SU-DHL-6 (cell line): Measurements from ENCODE around the gene SYT13.

Experiments
- H2AFZ ChIP-seq: fragments of 200-600 bp; sonication (generic); 2 replicates; pipeline ENCODE4 v1.6.1; 2014; ENCODE audit warnings: low read depth, mild to moderate bottlenecking, moderate library complexity, mixed read lengths, antibody characterized with exemption, low read length; ENCODE audit not compliant: severe bottlenecking
- H3F3A ChIP-seq: fragments of 200-600 bp; shearing (Covaris generic); 2 replicates; pipeline ENCODE4 v1.6.0; 2016; ENCODE audit warnings: antibody characterized with exemption, mild to moderate bottlenecking; ENCODE audit not compliant: insufficient read depth
- H3K27ac ChIP-seq: fragments of 200-600 bp; sonication (generic); 2 replicates; pipeline ENCODE4 v1.5.1; 2016; ENCODE audit warnings: low read depth, mild to moderate bottlenecking, low read length, moderate library complexity, mixed read lengths
- H3K27me3 ChIP-seq: fragments of 200-600 bp; sonication (generic), shearing (Covaris generic); 2 replicates; pipeline ENCODE4 v1.6.0; 2014; ENCODE audit warnings: mild to moderate bottlenecking, low read length
- H3K36me3 ChIP-seq: fragments of 200-600 bp; sonication (generic); 2 replicates; pipeline ENCODE4 v1.6.1; 2014; ENCODE audit warnings: mild to moderate bottlenecking, low read length, mixed read lengths
- H3K4me2 ChIP-seq: fragments of 300-600, 200-600 bp; shearing (Covaris generic), sonication (generic); 2 replicates; pipeline ENCODE4 v1.6.0; 2014; ENCODE audit warnings: low read length, low read depth, mild to moderate bottlenecking; ENCODE audit not compliant: poor library complexity, severe bottlenecking
- H3K4me3 ChIP-seq: fragments of 200-600 bp; sonication (generic); 2 replicates; pipeline ENCODE4 v1.5.1; 2014; ENCODE audit warnings: antibody characterized with exemption, low read length, mild to moderate bottlenecking, mixed read lengths; ENCODE audit not compliant: insufficient read depth, poor library complexity, severe bottlenecking
- H3K79me2 ChIP-seq: fragments of 200-600 bp; sonication (generic); 2 replicates; pipeline ENCODE4 v1.6.1; 2014; ENCODE audit warnings: mild to moderate bottlenecking, low read length, moderate library complexity; ENCODE audit not compliant: insufficient read depth
- H3K9ac ChIP-seq: fragments of 200-600 bp; sonication (generic); 2 replicates; pipeline ENCODE4 v1.7.0; 2014; ENCODE audit warnings: mild to moderate bottlenecking, low read length
- H3K9me2 ChIP-seq: fragments of 200-600 bp; sonication (generic); replicated peaks from 2 replicates; pipeline ENCODE4 v1.6.1; 2014; ENCODE audit warnings: low read length; ENCODE audit not compliant: insufficient read depth
- H3K9me3 ChIP-seq: fragments of 200-600 bp; sonication (generic); 2 replicates; pipeline ENCODE4 v1.6.1; 2014; ENCODE audit warnings: low read length, mixed read lengths; ENCODE audit not compliant: insufficient read depth
- H4K20me1 ChIP-seq: fragments of 200-600 bp; sonication (generic); 2 replicates; pipeline ENCODE4 v1.6.1; 2014; ENCODE audit warnings: low read depth, mild to moderate bottlenecking, antibody characterized with exemption, low read length, moderate library complexity, mixed read lengths
- EZH2phosphoT487 ChIP-seq: fragments of 200-600 bp; sonication (generic), shearing (Covaris generic); conservative IDR thresholded peaks from 2 replicates; pipeline ENCODE4 v1.6.1; 2018; ENCODE audit warnings: mild to moderate bottlenecking, antibody characterized with exemption, low read length, moderate library complexity, mixed read lengths
- TF ChIP-seq, protein P1 (sequence below): fragments of 200-600 bp; sonication (generic); IDR thresholded peaks from one replicate; pipeline ENCODE4 v1.5.1; 2017; ENCODE audit warnings: antibody characterized with exemption, mild to moderate bottlenecking, low read length, moderate library complexity; ENCODE audit not compliant: insufficient read depth, poor library complexity, severe bottlenecking

Gene SYT13

DNA sequence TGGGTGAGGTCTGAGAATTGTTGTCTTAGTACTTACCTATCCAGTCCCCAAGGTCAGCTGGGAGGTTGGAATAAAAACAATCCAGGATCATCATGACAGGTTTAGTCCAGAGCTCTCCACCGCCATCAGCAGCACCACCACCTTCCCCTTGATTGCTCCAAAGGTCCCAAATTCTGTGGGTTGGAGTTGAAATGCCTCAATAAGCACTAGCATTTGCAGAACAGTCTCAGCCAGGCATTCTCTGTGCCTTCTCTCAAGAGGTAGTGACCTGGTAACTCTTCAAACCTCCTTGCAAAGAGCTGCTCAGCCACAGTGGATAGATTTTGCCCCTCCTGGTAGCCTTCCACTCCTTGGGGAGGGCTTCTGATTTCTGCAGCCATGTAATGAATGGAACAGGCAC lies 70.1 kb downstream of the SYT13 start:
- no peak overlapping the region for H3K27ac ChIP-seq
- no peak overlapping the region for H3K9ac ChIP-seq
- no peaks in the 10 kb centered on the region for H4K20me1 ChIP-seq
- no peaks in the 10 kb centered on the region for H3K9me3 ChIP-seq
- no peak for TF ChIP-seq EZH2phosphoT487
- TF ChIP-seq, protein P1, sequence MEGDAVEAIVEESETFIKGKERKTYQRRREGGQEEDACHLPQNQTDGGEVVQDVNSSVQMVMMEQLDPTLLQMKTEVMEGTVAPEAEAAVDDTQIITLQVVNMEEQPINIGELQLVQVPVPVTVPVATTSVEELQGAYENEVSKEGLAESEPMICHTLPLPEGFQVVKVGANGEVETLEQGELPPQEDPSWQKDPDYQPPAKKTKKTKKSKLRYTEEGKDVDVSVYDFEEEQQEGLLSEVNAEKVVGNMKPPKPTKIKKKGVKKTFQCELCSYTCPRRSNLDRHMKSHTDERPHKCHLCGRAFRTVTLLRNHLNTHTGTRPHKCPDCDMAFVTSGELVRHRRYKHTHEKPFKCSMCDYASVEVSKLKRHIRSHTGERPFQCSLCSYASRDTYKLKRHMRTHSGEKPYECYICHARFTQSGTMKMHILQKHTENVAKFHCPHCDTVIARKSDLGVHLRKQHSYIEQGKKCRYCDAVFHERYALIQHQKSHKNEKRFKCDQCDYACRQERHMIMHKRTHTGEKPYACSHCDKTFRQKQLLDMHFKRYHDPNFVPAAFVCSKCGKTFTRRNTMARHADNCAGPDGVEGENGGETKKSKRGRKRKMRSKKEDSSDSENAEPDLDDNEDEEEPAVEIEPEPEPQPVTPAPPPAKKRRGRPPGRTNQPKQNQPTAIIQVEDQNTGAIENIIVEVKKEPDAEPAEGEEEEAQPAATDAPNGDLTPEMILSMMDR, result no peak
- no peak overlapping the region for H3K4me3 ChIP-seq
- H3K36me3 ChIP-seq, result no peaks in the 10 kb centered on the region
- H3F3A ChIP-seq, result no peaks in the 10 kb centered on the region
- no peak overlapping the region for H3K4me2 ChIP-seq
- H3K9me2 ChIP-seq, result no peaks in the 10 kb centered on the region
- no peak overlapping the region for H2AFZ ChIP-seq
- no peaks in the 10 kb centered on the region for H3K27me3 ChIP-seq
- H3K79me2 ChIP-seq, result no peaks in the 10 kb centered on the region

DNA sequence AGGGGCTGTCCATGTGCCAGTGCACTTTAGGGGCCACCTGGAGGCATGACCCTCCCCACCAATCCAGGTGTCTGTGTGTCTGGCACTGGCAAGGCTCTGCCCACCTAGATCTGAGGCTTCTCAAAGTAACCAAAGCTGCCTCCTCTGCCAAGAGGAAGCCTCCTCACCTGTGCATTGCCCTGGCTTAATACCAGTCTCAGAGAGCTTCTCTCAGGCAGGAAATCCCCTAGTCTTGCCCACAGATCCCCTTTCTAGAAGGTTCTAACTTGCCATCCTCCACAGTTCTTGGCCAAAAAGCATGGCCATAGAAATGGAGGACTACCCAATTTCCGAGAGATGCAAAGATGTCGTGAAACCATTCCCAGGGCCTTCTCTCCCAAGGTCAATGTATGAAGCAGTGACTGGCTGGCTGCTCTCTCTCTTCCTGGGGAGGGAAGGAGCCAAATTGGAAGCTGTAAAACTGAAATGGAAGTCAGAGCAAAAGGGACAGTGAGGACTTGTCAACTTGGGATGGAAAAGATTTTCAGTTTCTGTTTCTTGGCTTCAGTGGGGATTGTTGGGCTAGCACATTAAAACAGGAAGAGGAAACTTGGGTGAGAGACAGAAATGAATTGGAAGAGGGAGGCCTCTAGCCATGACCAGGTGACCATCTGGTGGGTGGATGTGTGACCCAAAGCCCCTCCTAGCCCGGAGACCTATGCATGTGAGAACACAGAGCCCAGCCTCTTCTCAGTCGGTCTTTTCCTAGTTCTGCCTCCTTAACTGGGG lies 70.9 kb downstream of the SYT13 start:
- Histone ChIP-seq H3K79me2 (no peaks in the 10 kb centered on the region), H3K27me3 (no peaks in the 10 kb centered on the region), H4K20me1 (no peaks in the 10 kb centered on the region), H3F3A (no peaks in the 10 kb centered on the region), H3K9me2 (no peaks in the 10 kb centered on the region), H3K9me3 (no peaks in the 10 kb centered on the region), H3K9ac (no peak overlapping the region), H3K4me2 (no peak overlapping the region), H3K36me3 (no peaks in the 10 kb centered on the region), H3K4me3 (no peak overlapping the region), H2AFZ (no peak overlapping the region), H3K27ac (no peak overlapping the region)
- TF ChIP-seq, protein P1, result no peak
- no peak for TF ChIP-seq EZH2phosphoT487

DNA sequence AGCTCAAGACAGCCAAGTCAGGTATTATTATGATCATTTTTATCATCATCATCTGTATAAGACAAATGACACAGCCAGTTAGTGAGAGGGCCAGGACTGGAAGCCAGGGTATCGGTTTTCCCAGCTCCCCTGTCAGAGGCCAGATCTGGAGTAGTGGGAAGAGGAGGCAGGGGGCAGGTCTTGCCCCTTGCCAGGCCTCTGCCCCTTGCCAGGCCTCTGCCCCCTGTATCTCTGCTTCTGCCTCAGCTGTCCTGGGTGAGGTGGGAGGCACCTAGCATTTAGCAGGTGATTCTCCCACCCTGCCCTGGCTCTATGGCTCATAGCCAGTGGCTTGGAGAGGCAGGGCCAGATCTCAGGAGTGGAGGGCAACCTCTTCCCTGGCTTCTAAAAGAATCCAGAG lies 72.4 kb downstream of the SYT13 start:
- H2AFZ ChIP-seq, result no peak overlapping the region
- H3K27me3 ChIP-seq, result no peaks in the 10 kb centered on the region
- no peaks in the 10 kb centered on the region for H3K36me3 ChIP-seq
- H3K4me3 ChIP-seq, result no peak overlapping the region
- no peaks in the 10 kb centered on the region for H4K20me1 ChIP-seq
- no peak overlapping the region for H3K9ac ChIP-seq
- H3K9me2 ChIP-seq, result no peaks in the 10 kb centered on the region
- no peaks in the 10 kb centered on the region for H3K79me2 ChIP-seq
- H3F3A ChIP-seq, result no peaks in the 10 kb centered on the region
- TF ChIP-seq, protein P1, result no peak
- no peak for TF ChIP-seq EZH2phosphoT487
- no peak overlapping the region for H3K4me2 ChIP-seq
- H3K27ac ChIP-seq, result no peak overlapping the region
- no peaks in the 10 kb centered on the region for H3K9me3 ChIP-seq
